Muscle layer of colon (tissue), 2 donors: ENCODE data around the gene DBNL.

Experiments
- H3K27ac ChIP-seq: one replicate; pipeline ENCODE4 v1.7.0; 2013; ENCODE audit warnings: low read depth, mild to moderate bottlenecking, low read length, moderate library complexity
- H3K27me3 ChIP-seq, 2 donors: one replicate each; pipeline ENCODE4 v1.7.0; 2013; ENCODE audit warnings: low read length in 2 of 2, mild to moderate bottlenecking in 2 of 2; ENCODE audit not compliant: insufficient read depth in 2 of 2, control insufficient read depth in 1 of 2
- H3K36me3 ChIP-seq: one replicate; pipeline ENCODE4 v1.7.0; 2013; ENCODE audit warnings: mild to moderate bottlenecking, low read length; ENCODE audit not compliant: insufficient read depth
- H3K4me1 ChIP-seq: one replicate; pipeline ENCODE4 v1.7.0; 2013; ENCODE audit warnings: mild to moderate bottlenecking, low read length; ENCODE audit not compliant: insufficient read depth
- H3K4me3 ChIP-seq, 2 donors: one replicate each; pipeline ENCODE4 v1.7.0; 2013; ENCODE audit warnings: low read length in 2 of 2, low read depth in 1 of 2, mild to moderate bottlenecking in 1 of 2, moderate library complexity in 1 of 2
- H3K9ac ChIP-seq: one replicate; pipeline ENCODE4 v1.7.0; 2013; ENCODE audit warnings: low read length
- H3K9me3 ChIP-seq: one replicate; pipeline ENCODE4 v1.7.0; 2013; ENCODE audit warnings: mild to moderate bottlenecking, low read length
- donor health status: abdominal sarcoma.
- donor health status: Adenocarcinoma of cecum.

Gene DBNL

DNA sequence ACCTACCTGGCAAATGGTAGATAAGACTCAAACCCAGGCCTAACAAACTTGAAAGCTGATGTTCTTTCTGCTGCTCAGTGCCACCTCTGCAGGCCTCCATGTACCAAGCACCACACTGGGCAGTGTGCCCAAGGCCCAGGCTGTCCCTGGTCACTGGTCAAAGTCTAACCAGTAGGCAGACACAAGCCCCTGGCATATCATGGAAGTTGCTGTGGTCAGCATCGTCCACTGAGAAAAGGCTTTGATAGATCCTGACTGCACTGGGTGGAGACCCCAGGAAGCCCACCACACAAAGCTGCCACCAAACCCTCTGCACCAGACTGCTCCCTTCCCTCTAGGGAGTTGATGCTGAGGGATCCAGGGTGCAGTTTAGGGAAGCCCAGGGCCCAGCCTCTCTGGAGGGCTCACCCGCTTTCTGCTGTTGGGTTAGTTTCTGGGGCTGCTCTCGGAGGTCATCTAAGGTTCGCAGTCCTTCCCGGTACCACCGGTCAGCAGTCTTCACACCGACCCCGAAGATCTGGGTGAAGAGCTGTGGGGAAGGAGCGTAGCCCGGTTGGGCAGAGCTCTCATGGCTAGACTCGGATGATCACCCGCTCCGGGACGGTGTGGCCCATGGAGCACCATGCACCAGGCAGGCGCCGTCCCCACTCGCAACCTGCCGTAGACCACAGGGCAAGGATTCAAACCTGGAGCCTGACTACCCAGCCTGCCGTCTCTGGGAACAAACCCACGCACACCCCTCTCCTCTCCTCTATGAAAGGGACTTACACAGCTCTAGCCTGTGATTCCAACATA is 31.8 kb downstream of the DBNL start:
- Histone ChIP-seq H3K9ac (no peak overlapping the region), H3K4me3 (no peak overlapping the region), H3K27me3 (no peaks in the 10 kb centered on the region), H3K36me3 (peaks cover 57% of the 10 kb centered on the region), H3K9me3 (no peaks in the 10 kb centered on the region), H3K4me1 (peaks cover 24% of the 10 kb centered on the region), H3K27ac (no peak overlapping the region)

GRCh38 chr7:44077061-44077460 is 32.6 kb downstream of the DBNL start:
- Histone ChIP-seq H3K9ac (no peak overlapping the region), H3K27me3 (no peaks in the 10 kb centered on the region), H3K4me1 (peaks cover 25% of the 10 kb centered on the region), H3K36me3 (peaks cover 57% of the 10 kb centered on the region), H3K27ac (no peak overlapping the region), H3K4me3 (no peak overlapping the region), H3K9me3 (no peaks in the 10 kb centered on the region)

- Histone ChIP-seq H3K36me3 (peaks cover 55% of the 10 kb centered on the region), H3K4me1 (peaks cover 18% of the 10 kb centered on the region), H3K9ac (no peak overlapping the region), H3K27me3 (no peaks in the 10 kb centered on the region), H3K4me3 (no peak overlapping the region), H3K27ac (no peak overlapping the region), H3K9me3 (no peaks in the 10 kb centered on the region)
Observed at GRCh38 chr7:44077681-44078091, 33.2 kb downstream of the DBNL start.

DNA sequence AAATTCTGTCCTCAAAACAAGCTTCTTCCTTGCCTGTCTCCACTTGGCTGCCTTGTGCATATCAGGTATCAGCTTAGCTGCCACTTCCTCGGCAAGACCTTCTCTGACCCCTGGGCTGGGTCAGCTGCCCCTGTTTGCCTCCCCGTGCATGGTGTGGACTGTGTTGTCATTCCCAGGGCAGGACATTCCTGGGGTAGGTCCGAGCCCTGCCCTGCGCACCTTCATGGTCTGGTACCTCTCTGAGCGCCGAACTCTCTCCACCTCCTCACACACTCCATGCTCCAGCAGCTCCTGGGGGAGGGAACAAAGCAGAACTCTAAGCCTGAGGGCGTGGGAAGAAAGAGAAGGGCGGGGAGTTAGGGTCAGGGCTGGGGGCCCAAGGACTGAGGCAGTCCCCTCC is 34.0 kb downstream of the DBNL start:
- Histone ChIP-seq H3K9ac (no peak overlapping the region), H3K27me3 (no peaks in the 10 kb centered on the region), H3K4me1 (peaks cover 16% of the 10 kb centered on the region), H3K27ac (no peak overlapping the region), H3K4me3 (no peak overlapping the region), H3K36me3 (peaks cover 46% of the 10 kb centered on the region), H3K9me3 (no peaks in the 10 kb centered on the region)

DNA sequence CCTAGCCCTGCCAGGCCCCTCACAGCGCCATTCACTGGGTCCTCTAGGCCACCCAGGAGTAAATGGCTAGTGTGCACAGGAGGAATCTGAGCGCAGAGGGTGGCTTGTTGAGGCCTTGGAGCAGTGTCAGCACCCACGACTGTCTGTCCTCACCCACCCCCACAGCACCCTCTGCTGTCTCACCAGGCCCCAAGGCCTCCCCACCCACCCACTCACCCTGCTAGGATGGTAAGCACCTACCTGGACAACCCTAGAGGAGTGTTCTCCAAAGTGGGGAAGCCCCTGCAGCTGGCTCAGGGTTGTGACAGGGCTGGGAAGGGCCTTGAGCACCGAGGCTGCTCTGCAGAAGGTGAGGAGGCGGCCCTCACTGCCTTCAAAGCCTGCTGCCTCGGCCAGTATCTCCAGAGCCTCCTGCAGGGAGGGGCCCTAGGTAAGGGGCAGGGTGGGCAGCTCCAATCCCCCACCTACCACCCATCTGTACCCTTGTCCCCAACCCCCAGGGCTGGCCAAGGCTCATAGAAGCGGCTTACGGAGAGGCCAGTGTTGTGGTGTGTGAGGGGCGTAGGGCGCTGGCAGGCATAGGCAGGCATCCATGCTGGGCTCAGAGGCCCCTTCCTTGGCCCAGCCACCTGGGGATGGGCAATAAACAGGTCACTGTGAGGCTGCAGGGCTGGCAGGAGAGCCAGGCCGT is 35.0 kb downstream of the DBNL start:
- Histone ChIP-seq H3K36me3 (peaks cover 46% of the 10 kb centered on the region), H3K9ac (no peak overlapping the region)

GRCh38 chr7:44080118-44080517 is 35.6 kb downstream of the DBNL start:
- no peak overlapping the region for H3K27ac ChIP-seq
- peaks cover 16% of the 10 kb centered on the region for H3K4me1 ChIP-seq
- H3K36me3 ChIP-seq: peaks cover 46% of the 10 kb centered on the region

More for the DNA sequence above, 35.0 kb downstream of the DBNL start:
- Histone ChIP-seq H3K4me1 (peaks cover 16% of the 10 kb centered on the region), H3K9me3 (no peaks in the 10 kb centered on the region), H3K27me3 (no peaks in the 10 kb centered on the region), H3K27ac (no peak overlapping the region), H3K4me3 (no peak overlapping the region)

DNA sequence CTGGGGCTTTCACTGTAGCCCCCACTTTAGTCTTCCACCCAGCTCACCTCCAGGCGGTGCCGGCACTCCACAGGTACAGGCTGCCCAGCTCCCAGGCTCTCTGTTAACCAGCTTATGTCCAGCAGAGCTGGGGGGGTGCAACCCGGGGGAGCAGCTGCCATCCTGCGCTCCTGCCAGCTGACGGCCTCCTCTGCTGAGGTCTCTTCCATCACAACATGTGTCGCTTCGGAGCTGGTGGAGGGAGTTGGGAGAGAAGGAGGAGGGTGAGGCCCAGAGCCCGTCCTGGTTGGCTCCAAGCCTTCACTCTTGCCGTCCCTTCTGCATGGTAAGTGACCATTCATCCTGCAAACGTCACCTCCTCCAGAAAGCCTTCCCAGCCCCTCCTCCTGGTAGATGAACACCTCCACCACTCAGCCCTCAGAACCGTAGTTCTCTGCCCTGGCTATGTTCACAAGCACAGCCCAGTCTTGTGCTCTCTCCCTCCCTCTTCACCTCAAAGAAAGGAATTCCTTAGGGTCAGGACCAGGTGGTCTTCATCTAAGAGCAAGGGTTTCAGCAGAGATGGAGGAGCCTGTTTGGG is 36.3 kb downstream of the DBNL start:
- Histone ChIP-seq H3K27ac (no peak overlapping the region), H3K9ac (no peak overlapping the region), H3K4me3 (peak overlapping the region in 1 of 2 donors; percentile 73), H3K9me3 (no peaks in the 10 kb centered on the region), H3K4me1 (peaks cover 16% of the 10 kb centered on the region), H3K27me3 (no peaks in the 10 kb centered on the region), H3K36me3 (peaks cover 44% of the 10 kb centered on the region)

More at GRCh38 chr7:44080118-44080517, 35.6 kb downstream of the DBNL start:
- Histone ChIP-seq H3K27me3 (no peaks in the 10 kb centered on the region), H3K9ac (no peak overlapping the region), H3K4me3 (no peak overlapping the region), H3K9me3 (no peaks in the 10 kb centered on the region)

DNA sequence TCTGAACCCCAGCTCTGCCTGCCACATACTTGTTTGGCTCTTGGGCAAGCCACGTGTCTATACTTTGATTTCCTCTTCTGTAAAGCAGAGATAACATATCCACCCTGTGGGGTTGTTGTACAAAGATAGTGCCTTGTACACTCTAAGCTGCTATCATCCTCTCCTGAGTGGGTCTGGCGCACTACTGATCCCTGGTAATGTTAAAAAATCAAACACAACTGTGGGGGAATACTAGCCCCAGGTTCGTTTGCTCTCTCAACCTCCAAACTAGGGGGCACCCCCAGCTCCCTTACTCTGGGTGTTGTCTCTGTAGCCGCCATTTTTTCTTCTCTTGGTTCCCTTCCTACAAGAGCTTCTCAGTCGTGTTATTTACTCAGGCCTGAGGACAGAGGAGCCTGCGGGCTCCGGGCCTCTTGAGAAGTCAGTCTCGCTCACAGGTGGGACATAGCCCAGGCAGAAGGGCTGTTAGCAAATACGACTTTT is 36.8 kb downstream of the DBNL start:
- H3K4me3 ChIP-seq: peak overlapping the region in 1 of 2 donors; percentile 73
- no peaks in the 10 kb centered on the region for H3K27me3 ChIP-seq
- H3K27ac ChIP-seq: no peak overlapping the region
- H3K4me1 ChIP-seq: peaks cover 16% of the 10 kb centered on the region
- no peaks in the 10 kb centered on the region for H3K9me3 ChIP-seq
- H3K36me3 ChIP-seq: peaks cover 41% of the 10 kb centered on the region
- H3K9ac ChIP-seq: no peak overlapping the region

DNA sequence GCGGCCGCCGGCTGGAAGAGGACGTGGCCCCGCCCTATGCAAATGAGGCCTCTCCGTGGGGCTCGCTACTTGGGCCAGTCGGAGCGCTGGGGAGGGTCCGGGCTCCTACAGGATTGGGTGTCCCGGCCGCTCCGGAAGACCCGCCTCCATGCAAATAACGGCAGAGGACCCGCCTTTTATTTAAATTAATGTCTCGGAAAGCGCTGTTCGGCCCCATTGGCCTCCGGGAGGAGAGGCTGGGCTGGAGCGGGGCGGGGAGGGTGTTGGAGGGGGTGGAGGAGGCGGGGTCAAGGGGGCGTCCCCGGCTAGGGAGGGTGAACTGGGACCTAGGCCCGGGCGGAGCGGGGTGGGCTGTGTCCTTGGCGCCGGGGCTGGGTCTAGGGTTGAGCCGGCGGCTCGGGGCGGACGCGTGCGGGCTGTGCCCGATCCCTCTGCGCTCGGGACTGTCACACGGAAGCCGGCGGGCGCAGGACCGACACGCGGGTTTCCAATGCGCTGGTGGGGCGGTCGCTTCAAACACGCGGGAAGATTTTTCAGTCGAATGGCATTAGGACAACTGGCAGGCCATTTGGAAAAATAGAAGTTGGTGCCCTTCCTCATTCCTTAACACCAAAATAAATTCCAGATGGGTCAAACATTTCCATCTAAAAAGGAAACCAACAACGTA is 38.2 kb downstream of the DBNL start:
- peak overlapping the region; percentile 35 for H3K27ac ChIP-seq
- H3K4me1 ChIP-seq: peaks cover 16% of the 10 kb centered on the region
- H3K36me3 ChIP-seq: peaks cover 31% of the 10 kb centered on the region
- no peak overlapping the region for H3K9ac ChIP-seq
- no peaks in the 10 kb centered on the region for H3K27me3 ChIP-seq
- no peaks in the 10 kb centered on the region for H3K9me3 ChIP-seq
- H3K4me3 ChIP-seq: peak overlapping the region; percentile 35 to 39

DNA sequence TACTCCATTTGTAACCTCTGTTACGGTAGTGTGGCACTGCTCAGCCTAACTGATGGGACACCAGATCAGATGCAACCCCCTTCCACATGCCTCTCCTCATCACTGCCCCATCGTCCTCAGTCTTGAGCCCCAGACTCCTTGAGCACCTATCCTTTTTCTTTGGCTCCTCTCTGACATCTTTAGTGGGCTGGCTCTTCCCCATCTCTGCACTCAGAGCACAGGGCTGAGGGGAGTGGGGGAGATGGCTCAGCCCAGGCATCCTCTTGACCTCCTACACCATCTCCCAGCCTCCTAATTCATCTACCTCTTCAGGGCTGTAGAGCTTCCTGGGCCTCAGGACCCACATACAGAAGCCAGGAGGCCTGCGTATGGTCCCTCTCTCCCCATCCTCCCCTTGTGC is 39.3 kb downstream of the DBNL start:
- Histone ChIP-seq H3K9me3 (no peaks in the 10 kb centered on the region), H3K9ac (no peak overlapping the region), H3K27ac (no peak overlapping the region), H3K4me3 (no peak overlapping the region), H3K36me3 (peaks cover 20% of the 10 kb centered on the region), H3K4me1 (peaks cover 16% of the 10 kb centered on the region), H3K27me3 (no peaks in the 10 kb centered on the region)

GRCh38 chr7:44084701-44085100 is 40.2 kb downstream of the DBNL start:
- H3K9ac ChIP-seq: no peak overlapping the region
- H3K9me3 ChIP-seq: no peaks in the 10 kb centered on the region
- no peaks in the 10 kb centered on the region for H3K27me3 ChIP-seq
- no peak overlapping the region for H3K4me3 ChIP-seq
- H3K27ac ChIP-seq: no peak overlapping the region
- peaks cover 16% of the 10 kb centered on the region for H3K4me1 ChIP-seq
- H3K36me3 ChIP-seq: peaks cover 12% of the 10 kb centered on the region
